ENCODE results near the gene PPP1R37. TPM values are rescaled to one million over a fixed set of nuclear protein-coding genes. Genes with fewer than 3 reads are reported as not detected.

PPP1R37 gene
- total RNA-seq, 1 experiment from 2014 or later = 45.7 TPM

DNA sequence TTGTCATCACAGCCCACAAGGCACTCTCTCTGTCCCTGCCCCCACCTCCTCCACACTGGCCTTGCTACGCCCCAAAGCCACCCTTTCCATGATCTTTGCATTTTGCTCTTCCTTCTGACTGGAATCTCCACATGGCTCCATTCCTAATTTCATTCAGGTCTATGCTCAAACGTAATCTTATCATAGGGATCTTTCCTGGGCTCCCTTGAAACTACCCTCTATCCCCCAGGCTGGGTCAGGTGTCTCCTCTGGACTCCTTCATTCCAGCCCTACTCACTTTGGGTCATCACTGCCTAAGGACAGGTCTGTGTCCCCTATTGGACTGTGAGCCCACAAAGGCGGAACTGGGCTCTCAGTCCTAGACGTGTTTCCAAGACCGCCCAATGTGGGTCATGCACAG lies 10.8 kb upstream of the PPP1R37 start:
- BruUV-seq (replicated peaks) = no TSS peak
- no peak overlapping the region for H3K4me3 Mint-ChIP-seq (ENCODE audit: low read depth, unreplicated experiment)

DNA sequence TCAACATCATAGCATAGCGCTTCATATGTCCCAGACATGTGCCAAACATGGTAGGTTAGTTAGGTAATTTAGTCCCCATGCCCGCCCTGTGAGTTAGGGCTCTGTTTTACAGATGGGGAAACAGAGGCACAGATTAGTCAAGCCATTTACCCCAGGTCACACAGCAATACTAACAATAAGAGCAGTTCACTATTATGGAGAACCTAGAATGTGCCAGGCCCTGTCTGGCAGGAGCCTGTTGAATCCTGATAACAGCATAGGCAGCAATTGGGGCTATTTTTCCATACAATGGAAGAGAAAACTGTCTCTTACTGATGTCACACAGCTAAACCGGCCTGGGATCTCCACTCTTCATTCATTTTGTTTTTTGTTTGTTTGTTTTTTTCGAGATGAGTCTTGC lies 6.5 kb upstream of the PPP1R37 start:
- no peak overlapping the region for H3K4me3 Mint-ChIP-seq (ENCODE audit: low read depth, unreplicated experiment)
- CTCF ChIA-PET = no interaction called here
- intact Hi-C loops (cut with micrococcal nuclease; ENCODE audit: unreplicated experiment) = no loop called here
- TF ChIP-seq, protein P1, sequence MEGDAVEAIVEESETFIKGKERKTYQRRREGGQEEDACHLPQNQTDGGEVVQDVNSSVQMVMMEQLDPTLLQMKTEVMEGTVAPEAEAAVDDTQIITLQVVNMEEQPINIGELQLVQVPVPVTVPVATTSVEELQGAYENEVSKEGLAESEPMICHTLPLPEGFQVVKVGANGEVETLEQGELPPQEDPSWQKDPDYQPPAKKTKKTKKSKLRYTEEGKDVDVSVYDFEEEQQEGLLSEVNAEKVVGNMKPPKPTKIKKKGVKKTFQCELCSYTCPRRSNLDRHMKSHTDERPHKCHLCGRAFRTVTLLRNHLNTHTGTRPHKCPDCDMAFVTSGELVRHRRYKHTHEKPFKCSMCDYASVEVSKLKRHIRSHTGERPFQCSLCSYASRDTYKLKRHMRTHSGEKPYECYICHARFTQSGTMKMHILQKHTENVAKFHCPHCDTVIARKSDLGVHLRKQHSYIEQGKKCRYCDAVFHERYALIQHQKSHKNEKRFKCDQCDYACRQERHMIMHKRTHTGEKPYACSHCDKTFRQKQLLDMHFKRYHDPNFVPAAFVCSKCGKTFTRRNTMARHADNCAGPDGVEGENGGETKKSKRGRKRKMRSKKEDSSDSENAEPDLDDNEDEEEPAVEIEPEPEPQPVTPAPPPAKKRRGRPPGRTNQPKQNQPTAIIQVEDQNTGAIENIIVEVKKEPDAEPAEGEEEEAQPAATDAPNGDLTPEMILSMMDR (IDR thresholded peaks at IDR 0.05; ENCODE audit: unreplicated experiment) = no peak
- no peaks in the 10 kb centered on the region for H3K27me3 Mint-ChIP-seq (ENCODE audit: unreplicated experiment)
- H3K36me3 Mint-ChIP-seq (ENCODE audit: insufficient read depth, unreplicated experiment) = peaks cover 55% of the 10 kb centered on the region
- DNase-seq = no peak
- BruUV-seq (replicated peaks) = no TSS peak
- no peak overlapping the region for H3K27ac Mint-ChIP-seq (ENCODE audit: unreplicated experiment)
- H3K4me1 Mint-ChIP-seq (ENCODE audit: low read depth, unreplicated experiment) = peaks cover 18% of the 10 kb centered on the region
- H3K9me3 Mint-ChIP-seq (ENCODE audit: low read depth, unreplicated experiment) = no peaks in the 10 kb centered on the region

More for the DNA sequence above, 10.8 kb upstream of the PPP1R37 start:
- Mint-ChIP-seq H3K27me3 (ENCODE audit: unreplicated experiment) (no peaks in the 10 kb centered on the region), H3K36me3 (ENCODE audit: insufficient read depth, unreplicated experiment) (peaks cover 45% of the 10 kb centered on the region), H3K27ac (ENCODE audit: unreplicated experiment) (no peak overlapping the region), H3K9me3 (ENCODE audit: low read depth, unreplicated experiment) (no peaks in the 10 kb centered on the region), H3K4me1 (ENCODE audit: low read depth, unreplicated experiment) (peaks cover 25% of the 10 kb centered on the region)
- intact Hi-C loops (cut with micrococcal nuclease; ENCODE audit: unreplicated experiment) = no loop called here
- CTCF ChIA-PET = interaction anchor here (1.4 kb wide), 1 partner anchor 9 kb away, joined by 6 read pairs; no protein-coding TSS in a partner anchor
- no peak for DNase-seq
- TF ChIP-seq, protein P1 (IDR thresholded peaks at IDR 0.05; ENCODE audit: unreplicated experiment) = no peak

DNA sequence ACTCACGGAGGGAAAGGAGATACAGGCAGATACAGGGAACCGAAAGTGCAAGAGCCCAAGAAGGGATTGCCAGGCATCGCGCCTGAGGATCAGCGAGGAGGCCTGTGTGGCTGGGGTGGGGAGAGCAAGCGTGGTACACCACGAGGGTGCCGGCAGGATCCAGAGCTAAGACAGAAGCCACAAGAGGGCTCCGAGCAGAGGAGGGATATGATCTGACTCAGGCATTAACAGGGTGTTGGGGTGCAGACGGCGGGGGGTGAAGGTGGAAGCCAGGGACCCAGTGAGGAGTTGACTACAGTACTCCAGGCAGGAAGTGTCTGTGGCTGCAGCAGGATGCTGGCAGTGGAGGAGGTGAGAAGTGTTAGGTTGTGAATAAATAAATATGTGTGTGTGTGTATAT lies 5.4 kb upstream of the PPP1R37 start:
- Mint-ChIP-seq H3K27ac (ENCODE audit: unreplicated experiment) (no peak overlapping the region), H3K4me3 (ENCODE audit: low read depth, unreplicated experiment) (no peak overlapping the region), H3K9me3 (ENCODE audit: low read depth, unreplicated experiment) (no peaks in the 10 kb centered on the region), H3K27me3 (ENCODE audit: unreplicated experiment) (no peaks in the 10 kb centered on the region), H3K36me3 (ENCODE audit: insufficient read depth, unreplicated experiment) (peaks cover 55% of the 10 kb centered on the region), H3K4me1 (ENCODE audit: low read depth, unreplicated experiment) (peaks cover 8% of the 10 kb centered on the region)
- intact Hi-C loops (cut with micrococcal nuclease; ENCODE audit: unreplicated experiment) = no loop called here
- no peak for DNase-seq
- CTCF ChIA-PET = no interaction called here
- no TSS peak for BruUV-seq (replicated peaks)
- TF ChIP-seq, protein P1 (IDR thresholded peaks at IDR 0.05; ENCODE audit: unreplicated experiment) = no peak

DNA sequence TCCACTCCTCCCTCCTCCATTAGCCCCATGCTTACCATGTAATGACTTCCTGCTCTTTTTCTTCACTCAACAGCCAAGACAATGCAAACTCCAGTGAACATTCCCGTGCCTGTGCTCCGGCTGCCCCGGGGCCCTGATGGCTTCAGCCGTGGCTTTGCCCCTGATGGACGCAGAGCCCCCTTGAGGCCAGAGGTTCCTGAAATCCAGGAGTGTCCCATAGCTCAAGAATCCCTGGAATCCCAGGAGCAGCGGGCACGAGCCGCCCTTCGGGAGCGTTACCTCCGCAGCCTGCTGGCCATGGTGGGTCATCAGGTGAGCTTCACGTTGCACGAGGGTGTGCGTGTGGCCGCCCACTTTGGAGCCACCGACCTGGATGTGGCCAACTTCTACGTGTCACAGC lies 2.9 kb upstream of the PPP1R37 start:
- Mint-ChIP-seq H3K27me3 (ENCODE audit: unreplicated experiment) (no peaks in the 10 kb centered on the region), H3K4me3 (ENCODE audit: low read depth, unreplicated experiment) (no peak overlapping the region), H3K36me3 (ENCODE audit: insufficient read depth, unreplicated experiment) (peaks cover 73% of the 10 kb centered on the region), H3K27ac (ENCODE audit: unreplicated experiment) (no peak overlapping the region), H3K9me3 (ENCODE audit: low read depth, unreplicated experiment) (no peaks in the 10 kb centered on the region), H3K4me1 (ENCODE audit: low read depth, unreplicated experiment) (peaks cover 25% of the 10 kb centered on the region)
- DNase-seq = no peak
- BruUV-seq (replicated peaks) = no TSS peak
- CTCF ChIA-PET = interaction anchor here (0.6 kb wide), 1 partner anchor 90 kb away, joined by 3 read pairs; no protein-coding TSS in a partner anchor
- TF ChIP-seq, protein P1 (IDR thresholded peaks at IDR 0.05; ENCODE audit: unreplicated experiment) = no peak
- intact Hi-C loops (cut with micrococcal nuclease; ENCODE audit: unreplicated experiment) = loop anchor here (5.0 kb wide), 1 partner anchor 37 kb away; no protein-coding TSS in a partner anchor

Measured in Calu3 (cell line).